Brain microvascular endothelial cell (primary cell): ENCODE measurements around the gene ZSWIM1.
A peak's percentile ranks its signal among the peaks of the same experiment; 100 is the strongest.

Source experiments
- DNase-seq: peaks from one replicate; pipeline ENCODE4 v3.0.0-alpha.2; 2020
- H3K27ac ChIP-seq: fragments of 250-450 bp; sonication (Bioruptor Pico); 2 replicates; pipeline ENCODE4 v1.5.1; 2020; ENCODE audit warnings: mild to moderate bottlenecking, moderate library complexity
- H3K27me3 ChIP-seq: fragments of 250-450 bp; sonication (Bioruptor Pico); replicated peaks from 2 replicates; pipeline ENCODE4 v1.5.1; 2020; ENCODE audit warnings: mild to moderate bottlenecking
- H3K36me3 ChIP-seq: fragments of 250-450 bp; sonication (Bioruptor Pico); replicated peaks from 2 replicates; pipeline ENCODE4 v1.5.1; 2020; ENCODE audit warnings: mild to moderate bottlenecking
- H3K4me3 ChIP-seq: 2 replicates; pipeline ENCODE4 v1.5.1; 2011; ENCODE audit warnings: low read depth, mild to moderate bottlenecking, control low read depth, low read length, moderate library complexity
- in situ Hi-C: cut with HindIII; loops from 2 replicates; pipeline ENCODE4 v1.10.0; 2017; ENCODE audit warnings: low sequenced_read_pairs, low pct_ligation_motif_present
- TF ChIP-seq, protein P1 (sequence below): IDR thresholded peaks from 2 replicates; pipeline ENCODE4 v1.5.1; 2011; ENCODE audit warnings: low read depth, mild to moderate bottlenecking, moderate library complexity, low read length, control low read depth, inconsistent platforms; ENCODE audit errors: missing control alignments

The ZSWIM1 gene

DNA sequence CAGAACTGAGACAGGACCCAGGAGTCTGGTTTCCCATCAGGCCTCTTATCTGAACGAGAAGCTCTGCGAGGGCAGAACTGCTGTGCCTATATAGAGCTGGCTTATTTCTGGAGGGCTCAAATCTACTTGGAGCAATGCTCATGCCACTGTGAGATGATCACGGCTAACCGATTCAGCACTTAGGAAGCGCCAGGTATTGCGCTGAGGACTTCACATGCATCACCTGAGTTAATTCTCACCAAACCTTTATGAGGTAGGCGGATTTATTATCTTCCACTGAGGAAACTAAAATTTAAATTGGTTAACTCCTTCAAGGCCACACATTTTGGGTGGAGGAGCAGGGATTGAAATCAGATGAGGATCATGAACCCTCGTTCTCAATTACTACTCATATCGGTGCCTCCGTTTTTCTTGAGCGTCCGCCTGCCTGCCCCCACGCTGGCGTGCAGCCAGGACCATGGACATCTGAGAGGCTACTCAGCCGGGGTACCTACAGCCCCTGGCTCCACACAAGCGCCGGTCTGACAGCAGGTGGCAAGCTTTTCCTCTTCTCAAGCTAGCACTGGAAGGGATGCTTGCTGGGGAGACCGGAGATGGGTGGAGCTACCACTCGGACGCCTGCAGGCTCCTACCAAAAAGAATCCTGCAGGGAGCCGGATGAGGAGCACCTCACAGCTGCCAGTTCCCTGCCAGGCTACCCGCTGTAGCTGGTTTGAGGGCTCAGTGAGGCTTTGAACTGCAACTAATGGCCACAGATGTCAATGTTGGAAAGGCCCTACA is 52.4 kb downstream of the ZSWIM1 start:
- H3K4me3 ChIP-seq = peak overlapping the region; percentile 97
- peaks cover 5% of the 10 kb centered on the region for H3K36me3 ChIP-seq
- H3K27me3 ChIP-seq = no peaks in the 10 kb centered on the region
- DNase-seq = peak; percentile 62
- peak overlapping the region; percentile 97 for H3K27ac ChIP-seq
- in situ Hi-C loops = no loop called here
- TF ChIP-seq, protein P1, sequence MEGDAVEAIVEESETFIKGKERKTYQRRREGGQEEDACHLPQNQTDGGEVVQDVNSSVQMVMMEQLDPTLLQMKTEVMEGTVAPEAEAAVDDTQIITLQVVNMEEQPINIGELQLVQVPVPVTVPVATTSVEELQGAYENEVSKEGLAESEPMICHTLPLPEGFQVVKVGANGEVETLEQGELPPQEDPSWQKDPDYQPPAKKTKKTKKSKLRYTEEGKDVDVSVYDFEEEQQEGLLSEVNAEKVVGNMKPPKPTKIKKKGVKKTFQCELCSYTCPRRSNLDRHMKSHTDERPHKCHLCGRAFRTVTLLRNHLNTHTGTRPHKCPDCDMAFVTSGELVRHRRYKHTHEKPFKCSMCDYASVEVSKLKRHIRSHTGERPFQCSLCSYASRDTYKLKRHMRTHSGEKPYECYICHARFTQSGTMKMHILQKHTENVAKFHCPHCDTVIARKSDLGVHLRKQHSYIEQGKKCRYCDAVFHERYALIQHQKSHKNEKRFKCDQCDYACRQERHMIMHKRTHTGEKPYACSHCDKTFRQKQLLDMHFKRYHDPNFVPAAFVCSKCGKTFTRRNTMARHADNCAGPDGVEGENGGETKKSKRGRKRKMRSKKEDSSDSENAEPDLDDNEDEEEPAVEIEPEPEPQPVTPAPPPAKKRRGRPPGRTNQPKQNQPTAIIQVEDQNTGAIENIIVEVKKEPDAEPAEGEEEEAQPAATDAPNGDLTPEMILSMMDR = peak; percentile 60

DNA sequence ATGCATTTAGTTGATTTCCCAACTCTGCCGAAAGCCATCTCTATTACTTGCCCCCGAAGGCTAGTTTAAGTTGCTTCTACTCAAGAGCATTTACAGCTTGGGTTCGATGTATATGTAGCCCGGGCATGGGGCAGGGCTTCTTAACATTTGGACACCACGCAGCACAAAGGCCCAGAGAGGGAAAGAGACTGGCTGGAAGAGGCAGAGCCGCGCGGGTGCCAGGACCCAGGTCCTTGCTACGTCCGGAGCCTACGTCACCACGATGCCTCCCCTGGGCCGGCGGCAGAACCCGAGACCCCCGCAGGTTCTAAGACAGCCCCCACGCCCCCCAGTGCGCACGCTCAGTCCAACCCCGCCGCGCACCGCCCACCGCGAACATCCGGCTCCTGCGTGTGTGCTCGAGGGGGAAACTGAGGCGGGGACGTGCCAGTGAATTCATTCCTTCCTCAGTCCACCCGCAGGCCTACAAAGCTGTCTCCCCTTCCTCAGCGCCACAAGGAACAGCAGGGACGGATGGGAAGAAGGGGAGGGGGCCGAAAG is 53.1 kb downstream of the ZSWIM1 start:
- no peaks in the 10 kb centered on the region for H3K27me3 ChIP-seq
- H3K36me3 ChIP-seq = peaks cover 7% of the 10 kb centered on the region
- TF ChIP-seq, protein P1 = no peak
- no peak for DNase-seq
- peak overlapping the region; percentile 97 for H3K27ac ChIP-seq
- peak overlapping the region; percentile 97 for H3K4me3 ChIP-seq
- in situ Hi-C loops = no loop called here
